Dendritic cell treated with granulocyte-macrophage colony-stimulating factor and Interleukin-4, amounts not matched to agents 40 ng/mL and 50 ng/mL, for 4 days (primary cell): ENCODE results near the gene ZDHHC8.
"Not testable (repeated sequence)": the region's sequence is repeated elsewhere in the genome, so short reads cannot be mapped to it uniquely, and the experiment has no call there.

Source experiments
- H3K27ac Mint-ChIP-seq: one replicate; pipeline ENCODE4 v1.8.0; 2022; ENCODE audit warnings: mild to moderate bottlenecking, mixed read lengths
- H3K27me3 Mint-ChIP-seq: one replicate; pipeline ENCODE4 v1.8.0; 2022; ENCODE audit warnings: mild to moderate bottlenecking, mixed read lengths
- H3K36me3 Mint-ChIP-seq: one replicate; pipeline ENCODE4 v1.8.0; 2022; ENCODE audit warnings: low read depth, mixed read lengths
- H3K4me1 Mint-ChIP-seq: one replicate; pipeline ENCODE4 v1.8.0; 2022; ENCODE audit warnings: low read depth, mixed read lengths
- H3K4me3 Mint-ChIP-seq: one replicate; pipeline ENCODE4 v1.8.0; 2022; ENCODE audit warnings: mild to moderate bottlenecking, moderate library complexity, mixed read lengths
- H3K9me3 Mint-ChIP-seq: one replicate; pipeline ENCODE4 v1.8.0; 2022; ENCODE audit warnings: mixed read lengths
- intact Hi-C: fragments of 100-400 bp; cut with micrococcal nuclease; formaldehyde crosslinking; loops from one replicate; pipeline ENCODE4 v1.15.0; 2022

ZDHHC8 gene

GRCh38 chr22:20157430-20158183, 26.0 kb downstream of the ZDHHC8 start:
- no peak overlapping the region for H3K4me3 Mint-ChIP-seq
- H3K4me1 Mint-ChIP-seq = no peaks in the 10 kb centered on the region
- no peaks in the 10 kb centered on the region for H3K36me3 Mint-ChIP-seq
- H3K9me3 Mint-ChIP-seq = no peaks in the 10 kb centered on the region
- intact Hi-C loops = no loop called here
- peaks cover 40% of the 10 kb centered on the region for H3K27me3 Mint-ChIP-seq
- H3K27ac Mint-ChIP-seq = no peak overlapping the region

DNA sequence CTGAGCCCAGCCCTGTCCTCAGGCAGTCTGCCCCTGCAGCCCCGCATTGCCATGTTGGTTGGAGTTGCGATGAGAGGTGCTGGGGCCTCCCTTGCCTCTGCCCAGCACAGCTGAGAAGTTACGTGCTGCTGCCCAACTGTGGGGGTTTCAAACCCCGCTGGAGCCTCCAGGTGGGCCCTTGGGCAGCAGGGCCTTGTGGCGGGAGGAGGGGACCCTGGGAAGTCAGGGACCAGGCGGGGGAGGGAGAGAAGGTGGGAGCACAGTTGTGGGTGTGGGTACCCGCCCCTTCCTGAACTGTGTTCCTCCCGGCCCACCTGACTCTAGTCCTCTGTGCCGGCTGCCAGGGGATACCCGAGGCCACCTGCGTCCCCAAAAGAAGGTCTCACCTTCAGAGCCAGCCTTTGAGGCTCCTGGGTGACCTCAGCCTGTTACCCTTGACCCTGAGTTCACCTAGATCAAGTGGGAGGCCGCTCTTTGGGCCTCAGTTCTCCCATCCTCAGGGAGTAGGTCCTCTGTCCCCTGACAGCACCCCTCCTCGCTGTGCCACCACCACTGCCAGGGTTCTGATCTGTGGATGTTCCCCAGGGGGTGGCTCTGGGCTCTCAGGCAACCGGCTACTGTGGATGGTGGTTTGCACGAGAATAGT, 26.9 kb downstream of the ZDHHC8 start:
- intact Hi-C loops = no loop called here
- Mint-ChIP-seq H3K4me1 (no peaks in the 10 kb centered on the region), H3K27me3 (peaks cover 40% of the 10 kb centered on the region), H3K9me3 (no peaks in the 10 kb centered on the region), H3K27ac (no peak overlapping the region), H3K4me3 (no peak overlapping the region), H3K36me3 (no peaks in the 10 kb centered on the region)

DNA sequence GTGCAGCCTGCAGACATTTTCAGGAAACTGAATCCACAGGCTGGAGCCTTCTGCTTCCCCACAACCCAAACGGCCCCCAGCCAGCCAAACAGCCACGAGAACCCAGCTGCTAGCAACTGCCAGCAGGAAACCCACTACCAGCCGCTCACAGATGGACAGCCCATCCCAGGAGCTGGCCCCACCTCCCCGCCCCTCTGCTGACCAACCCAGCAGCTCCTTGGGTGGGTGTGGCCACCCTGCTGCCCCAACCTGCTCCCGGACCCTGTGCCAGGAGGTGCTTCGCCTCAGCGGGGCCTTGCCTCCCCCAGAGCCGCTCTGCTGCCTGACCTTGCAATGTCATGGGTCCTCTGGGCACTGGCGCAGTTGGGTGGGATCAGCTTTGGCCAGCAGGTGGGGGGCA, 27.5 kb downstream of the ZDHHC8 start:
- H3K4me3 Mint-ChIP-seq = no peak overlapping the region
- peaks cover 37% of the 10 kb centered on the region for H3K27me3 Mint-ChIP-seq
- no peaks in the 10 kb centered on the region for H3K36me3 Mint-ChIP-seq
- H3K9me3 Mint-ChIP-seq = peaks cover 2% of the 10 kb centered on the region
- intact Hi-C loops = no loop called here
- no peaks in the 10 kb centered on the region for H3K4me1 Mint-ChIP-seq
- H3K27ac Mint-ChIP-seq = no peak overlapping the region

- intact Hi-C loops, H3K36me3 Mint-ChIP-seq, H3K27ac Mint-ChIP-seq, H3K9me3 Mint-ChIP-seq, H3K4me3 Mint-ChIP-seq, H3K4me1 Mint-ChIP-seq: not testable (repeated sequence)
- H3K27me3 Mint-ChIP-seq = peaks cover 33% of the 10 kb centered on the region
Measured at GRCh38 chr22:20159531-20159930, 27.9 kb downstream of the ZDHHC8 start.

- intact Hi-C loops = no loop called here
- Mint-ChIP-seq H3K4me3 (no peak overlapping the region), H3K27me3 (peaks cover 31% of the 10 kb centered on the region), H3K9me3 (peaks cover 9% of the 10 kb centered on the region), H3K27ac (no peak overlapping the region), H3K36me3 (no peaks in the 10 kb centered on the region), H3K4me1 (no peaks in the 10 kb centered on the region)
Measured at GRCh38 chr22:20160041-20160440, 28.4 kb downstream of the ZDHHC8 start.

DNA sequence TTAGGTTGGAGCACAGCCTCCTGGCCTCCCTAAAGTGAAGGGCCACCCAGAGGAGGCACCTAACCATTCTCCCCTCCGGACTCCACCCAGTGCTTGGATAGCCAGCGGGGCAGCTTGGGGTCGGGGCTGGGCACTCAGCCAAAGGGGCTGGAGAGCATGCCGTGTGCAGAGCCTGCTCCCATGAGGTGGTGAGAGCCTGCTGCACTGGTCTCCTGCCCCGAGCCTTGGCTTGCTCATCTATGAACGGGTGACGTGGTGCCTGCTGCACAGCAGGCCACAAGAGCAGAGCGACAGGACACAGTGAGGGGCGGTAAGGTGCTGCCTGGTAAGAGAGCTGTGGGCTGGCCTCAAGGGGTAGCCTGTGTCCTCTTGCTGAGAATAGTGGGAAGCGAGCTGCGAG, 33.3 kb downstream of the ZDHHC8 start:
- H3K4me1 Mint-ChIP-seq = no peaks in the 10 kb centered on the region
- intact Hi-C loops = no loop called here
- no peaks in the 10 kb centered on the region for H3K36me3 Mint-ChIP-seq
- no peak overlapping the region for H3K27ac Mint-ChIP-seq
- H3K4me3 Mint-ChIP-seq = no peak overlapping the region
- H3K9me3 Mint-ChIP-seq = peaks cover 9% of the 10 kb centered on the region
- peaks cover 8% of the 10 kb centered on the region for H3K27me3 Mint-ChIP-seq

DNA sequence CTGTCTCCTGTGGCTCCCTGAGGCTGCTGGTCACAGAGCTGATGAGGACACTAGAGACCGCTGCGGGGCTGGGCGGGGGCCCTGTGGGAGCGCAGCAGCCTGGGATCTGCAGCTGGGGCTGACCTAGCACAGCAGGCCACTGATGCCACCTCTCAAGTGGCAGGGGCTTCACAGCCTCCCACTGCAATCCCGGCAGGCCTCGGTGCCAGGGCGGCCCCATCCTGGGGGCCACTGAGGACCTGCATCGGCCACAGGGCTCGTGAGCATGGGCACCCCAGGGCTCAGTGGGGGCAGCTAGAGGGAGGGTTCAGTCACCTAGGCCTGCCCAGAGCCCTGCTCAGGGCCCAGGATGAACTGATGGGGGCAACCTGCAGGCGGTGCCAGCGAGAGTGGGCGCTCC, 33.8 kb downstream of the ZDHHC8 start:
- intact Hi-C loops = no loop called here
- Mint-ChIP-seq H3K27me3 (peaks cover 3% of the 10 kb centered on the region), H3K36me3 (no peaks in the 10 kb centered on the region), H3K4me3 (no peak overlapping the region), H3K27ac (no peak overlapping the region), H3K9me3 (peaks cover 9% of the 10 kb centered on the region), H3K4me1 (no peaks in the 10 kb centered on the region)

DNA sequence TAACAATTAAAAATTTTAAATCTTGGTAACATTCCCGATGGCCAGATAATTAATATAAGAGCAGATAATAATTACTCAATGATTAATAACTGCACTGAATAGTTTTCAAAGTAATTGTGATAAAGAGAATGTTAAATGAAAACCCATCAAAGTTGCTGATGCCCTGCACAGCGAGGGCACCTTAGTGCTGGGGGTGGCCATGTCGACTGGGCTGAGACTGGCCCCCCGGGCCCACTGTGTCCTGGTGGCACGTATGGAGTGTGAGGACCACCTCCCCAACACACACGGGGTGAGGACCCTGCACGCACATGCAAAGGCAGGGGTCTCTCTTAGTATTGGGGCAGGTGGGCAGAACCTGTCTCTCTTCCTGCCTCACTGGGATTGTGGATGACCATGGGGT, 34.3 kb downstream of the ZDHHC8 start:
- H3K27me3 Mint-ChIP-seq = peaks cover 3% of the 10 kb centered on the region
- H3K9me3 Mint-ChIP-seq = peaks cover 9% of the 10 kb centered on the region
- intact Hi-C loops = no loop called here
- no peaks in the 10 kb centered on the region for H3K36me3 Mint-ChIP-seq
- H3K4me3 Mint-ChIP-seq = no peak overlapping the region
- H3K27ac Mint-ChIP-seq = no peak overlapping the region
- no peaks in the 10 kb centered on the region for H3K4me1 Mint-ChIP-seq

- Mint-ChIP-seq H3K4me3 (no peak overlapping the region), H3K27me3 (no peaks in the 10 kb centered on the region), H3K27ac (no peak overlapping the region), H3K9me3 (peaks cover 9% of the 10 kb centered on the region), H3K4me1 (no peaks in the 10 kb centered on the region), H3K36me3 (no peaks in the 10 kb centered on the region)
- intact Hi-C loops = no loop called here
Measured at GRCh38 chr22:20166703-20167102, 35.1 kb downstream of the ZDHHC8 start.

DNA sequence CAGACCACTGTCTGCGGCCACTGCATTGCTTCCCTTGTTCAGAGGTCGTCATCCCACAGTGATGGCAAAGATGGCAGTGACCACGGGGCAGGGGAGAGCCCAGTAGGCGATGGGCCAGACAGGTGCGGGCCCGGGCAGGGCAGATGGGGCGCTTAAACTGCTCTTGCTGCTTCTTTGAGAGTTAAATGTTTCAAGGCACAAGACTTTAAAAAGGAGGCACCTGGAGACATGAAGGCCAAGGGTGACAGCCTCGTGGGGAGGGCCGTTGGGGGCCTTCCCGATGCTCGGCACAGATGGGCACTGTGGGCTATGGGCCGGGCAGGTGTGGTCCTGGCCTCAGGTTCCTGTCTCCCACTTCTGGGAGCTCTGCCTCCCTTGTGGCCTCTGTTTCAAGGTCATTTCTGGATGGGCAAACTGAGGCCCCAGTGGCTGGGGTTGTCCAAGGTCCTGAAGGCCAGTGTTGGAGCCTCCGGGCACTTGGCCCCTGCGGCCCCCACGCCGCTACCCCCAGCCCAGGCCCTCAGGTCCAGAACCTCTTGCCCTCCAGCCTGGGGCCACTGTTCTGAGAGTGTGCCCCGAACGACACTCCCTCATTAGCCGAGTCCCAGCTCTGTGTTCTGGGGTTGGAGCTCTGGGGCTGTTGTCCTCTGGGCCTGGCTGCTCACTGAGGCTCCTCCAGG, 36.2 kb downstream of the ZDHHC8 start:
- Mint-ChIP-seq H3K4me1 (no peaks in the 10 kb centered on the region), H3K27me3 (no peaks in the 10 kb centered on the region), H3K9me3 (peaks cover 9% of the 10 kb centered on the region), H3K36me3 (no peaks in the 10 kb centered on the region), H3K27ac (no peak overlapping the region), H3K4me3 (no peak overlapping the region)
- intact Hi-C loops = no loop called here

DNA sequence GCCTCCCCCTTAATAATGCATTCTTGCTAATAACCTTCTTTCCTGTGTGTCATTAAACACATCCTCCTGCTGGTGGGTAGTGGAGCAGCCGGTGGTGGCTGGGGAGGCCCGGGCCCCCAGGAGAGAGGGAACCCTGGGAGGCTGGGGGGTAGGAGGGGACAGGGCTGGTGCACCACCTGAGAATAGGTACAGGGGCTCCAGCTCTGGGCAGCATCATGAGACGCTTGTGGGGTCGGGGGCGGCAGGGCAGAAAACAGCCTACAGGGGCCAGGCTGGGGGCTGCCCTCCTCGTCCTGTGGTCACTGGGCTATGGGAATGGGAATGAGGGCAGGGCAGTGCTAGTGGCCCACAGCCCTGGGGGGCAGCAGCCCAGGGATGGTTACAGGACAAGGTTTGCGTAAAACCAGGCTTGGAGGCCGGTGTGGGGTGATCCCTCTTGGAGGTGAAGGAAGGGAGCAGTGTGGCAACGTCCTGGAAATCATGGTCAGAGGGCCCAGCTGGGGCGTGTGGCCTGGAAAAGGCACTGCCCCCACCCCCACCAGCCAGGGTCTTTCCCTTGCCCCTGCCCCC, 37.7 kb downstream of the ZDHHC8 start:
- Mint-ChIP-seq H3K9me3 (peaks cover 4% of the 10 kb centered on the region), H3K4me1 (no peaks in the 10 kb centered on the region), H3K27me3 (no peaks in the 10 kb centered on the region)

GRCh38 chr22:20170170-20170569, 38.6 kb downstream of the ZDHHC8 start:
- Mint-ChIP-seq H3K4me3 (no peak overlapping the region), H3K9me3 (no peaks in the 10 kb centered on the region), H3K27me3 (no peaks in the 10 kb centered on the region), H3K4me1 (no peaks in the 10 kb centered on the region), H3K36me3 (no peaks in the 10 kb centered on the region), H3K27ac (no peak overlapping the region)
- intact Hi-C loops = no loop called here

More for the DNA sequence above, 37.7 kb downstream of the ZDHHC8 start:
- Mint-ChIP-seq H3K27ac (no peak overlapping the region), H3K36me3 (no peaks in the 10 kb centered on the region), H3K4me3 (no peak overlapping the region)
- intact Hi-C loops = no loop called here

DNA sequence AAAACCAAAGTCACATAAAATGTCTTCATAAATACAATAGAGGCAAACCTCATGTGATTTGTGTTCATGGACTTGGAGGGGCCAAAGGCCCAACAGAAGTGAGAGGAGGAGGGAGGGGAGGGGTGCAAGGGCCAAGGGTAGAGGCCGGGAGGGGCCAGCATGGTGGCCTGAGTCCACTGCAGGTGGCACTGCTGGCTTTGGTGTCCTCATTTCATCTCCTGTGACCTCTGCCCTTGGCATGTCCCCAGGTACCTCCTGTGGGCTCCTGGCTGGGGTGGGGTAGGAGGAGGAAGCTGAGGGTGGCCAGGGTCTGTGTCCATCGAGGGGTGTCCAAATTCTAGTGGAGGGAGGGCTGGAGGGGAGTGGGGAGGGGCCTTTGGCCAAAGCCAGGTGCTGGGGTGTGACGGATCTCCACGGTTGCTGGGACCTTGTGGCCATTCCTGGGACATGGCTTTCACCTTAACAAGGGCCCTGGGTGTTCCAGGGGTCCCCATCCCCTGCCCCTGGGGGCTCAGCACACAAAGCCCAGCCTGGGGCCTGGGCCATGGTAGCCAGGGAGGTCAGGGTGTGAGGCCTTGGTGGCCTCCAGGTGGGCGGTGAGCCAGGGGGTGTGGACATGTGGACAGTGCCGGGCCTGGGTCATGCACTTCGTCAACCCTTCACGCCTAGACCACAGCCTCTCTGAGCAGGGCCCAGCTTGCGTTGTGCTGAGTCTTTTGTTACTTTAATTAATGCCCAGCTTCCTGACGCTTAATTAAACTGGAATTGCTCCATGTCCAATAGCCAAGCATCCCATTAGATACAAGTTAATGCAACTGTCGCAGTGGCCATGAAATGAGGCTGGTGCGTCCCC, 39.9 kb downstream of the ZDHHC8 start:
- no peaks in the 10 kb centered on the region for H3K27me3 Mint-ChIP-seq
- H3K36me3 Mint-ChIP-seq = no peaks in the 10 kb centered on the region
- intact Hi-C loops = no loop called here
- H3K4me3 Mint-ChIP-seq = no peak overlapping the region
- no peaks in the 10 kb centered on the region for H3K4me1 Mint-ChIP-seq
- no peaks in the 10 kb centered on the region for H3K9me3 Mint-ChIP-seq
- no peak overlapping the region for H3K27ac Mint-ChIP-seq
